Uterus (tissue), 2 donors: ENCODE data around the gene NACC1.
A peak's percentile ranks its signal among the peaks of the same experiment; 100 is the strongest.

ENCODE experiments used
- POLR2A ChIP-seq, 2 donors: fragments of 450-650 bp; IDR thresholded peaks; one replicate each; pipeline ENCODE4 v1.6.1; 2016; ENCODE audit warnings: antibody characterized with exemption in 2 of 2, mild to moderate bottlenecking in 1 of 2, moderate library complexity in 1 of 2
- TF ChIP-seq, protein P1 (sequence below), 4 experiments: fragments of 200-600 bp in 2 of 4; fragments of 450-650 bp in 2 of 4; sonication (generic) in 2 of 4; IDR thresholded peaks; one replicate each; pipeline ENCODE4 v1.5.1; 2016 to 2019; ENCODE audit warnings: antibody characterized with exemption in 4 of 4, mild to moderate bottlenecking in 2 of 4, moderate library complexity in 1 of 4

DNA sequence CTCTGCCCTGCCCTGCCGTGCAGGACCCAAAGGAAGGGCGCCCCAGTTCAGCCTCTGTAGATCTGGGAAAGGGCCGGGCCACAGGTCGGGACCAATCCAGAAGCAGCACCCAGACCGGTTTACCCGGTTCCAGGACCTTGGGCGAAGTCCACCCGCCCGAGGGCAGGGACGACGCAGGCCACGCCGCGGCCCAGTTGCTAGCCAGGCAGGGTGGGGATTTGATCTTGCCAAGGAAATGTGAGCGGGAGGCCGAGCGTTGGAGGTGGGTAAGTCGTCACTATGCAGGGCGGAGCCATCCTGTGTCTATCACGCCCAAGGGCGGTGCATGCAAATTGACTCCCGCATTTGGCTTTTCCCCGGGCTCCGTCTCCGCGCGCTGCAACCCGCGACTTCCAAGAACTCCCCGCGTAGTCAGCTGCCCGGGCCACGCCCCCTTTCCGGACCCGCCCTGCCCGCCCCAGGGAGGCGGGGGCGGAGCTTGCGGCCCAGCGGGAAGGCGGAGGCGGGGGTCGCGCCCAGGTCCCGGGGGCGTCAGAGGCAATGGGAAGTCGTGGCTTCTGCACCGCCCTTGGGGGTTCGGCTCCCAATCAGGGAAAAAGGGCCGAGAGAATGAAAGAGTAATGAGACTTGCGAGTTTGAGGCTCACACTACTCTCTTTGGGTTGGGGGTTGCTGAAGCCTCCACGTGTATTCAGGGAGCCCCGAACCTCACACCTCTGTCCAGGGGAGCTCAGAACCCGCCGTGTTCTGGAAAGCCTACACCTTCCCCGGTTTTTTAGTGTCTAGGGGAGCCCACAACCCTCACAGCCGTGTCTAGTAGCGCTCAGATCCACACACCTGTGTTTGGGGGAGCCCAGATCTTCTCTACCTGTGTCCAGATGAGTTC is 44.9 kb downstream of the NACC1 start:
- TF ChIP-seq, protein P1, sequence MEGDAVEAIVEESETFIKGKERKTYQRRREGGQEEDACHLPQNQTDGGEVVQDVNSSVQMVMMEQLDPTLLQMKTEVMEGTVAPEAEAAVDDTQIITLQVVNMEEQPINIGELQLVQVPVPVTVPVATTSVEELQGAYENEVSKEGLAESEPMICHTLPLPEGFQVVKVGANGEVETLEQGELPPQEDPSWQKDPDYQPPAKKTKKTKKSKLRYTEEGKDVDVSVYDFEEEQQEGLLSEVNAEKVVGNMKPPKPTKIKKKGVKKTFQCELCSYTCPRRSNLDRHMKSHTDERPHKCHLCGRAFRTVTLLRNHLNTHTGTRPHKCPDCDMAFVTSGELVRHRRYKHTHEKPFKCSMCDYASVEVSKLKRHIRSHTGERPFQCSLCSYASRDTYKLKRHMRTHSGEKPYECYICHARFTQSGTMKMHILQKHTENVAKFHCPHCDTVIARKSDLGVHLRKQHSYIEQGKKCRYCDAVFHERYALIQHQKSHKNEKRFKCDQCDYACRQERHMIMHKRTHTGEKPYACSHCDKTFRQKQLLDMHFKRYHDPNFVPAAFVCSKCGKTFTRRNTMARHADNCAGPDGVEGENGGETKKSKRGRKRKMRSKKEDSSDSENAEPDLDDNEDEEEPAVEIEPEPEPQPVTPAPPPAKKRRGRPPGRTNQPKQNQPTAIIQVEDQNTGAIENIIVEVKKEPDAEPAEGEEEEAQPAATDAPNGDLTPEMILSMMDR (IDR thresholded peaks at IDR 0.05) = no peak
- peak; percentile 52 to 71 for TF ChIP-seq POLR2A (IDR thresholded peaks at IDR 0.05)
